K562 (cell line): ENCODE data around the gene HPCAL1.

Source experiments
- CBX3 ChIP-seq, 2 experiments: IDR thresholded peaks; 1 replicate in 1 of 2; 2 replicates in 1 of 2; pipeline ENCODE4 v1.6.1; 2012; ENCODE audit warnings: inconsistent platforms in 2 of 2, low read length in 2 of 2, borderline replicate concordance in 1 of 2, control low read depth in 1 of 2
- CTBP1 ChIP-seq: fragments of 450-650 bp; IDR thresholded peaks from 2 replicates; pipeline ENCODE4 v1.6.1; 2016; ENCODE audit warnings: borderline replicate concordance
- ETV6 ChIP-seq, 3 experiments: fragments of 150-350 bp in 1 of 3; sonication (generic) in 1 of 3; formaldehyde crosslinking in 1 of 3; IDR thresholded peaks; 2 replicates each; pipeline versions ENCODE4 v1.6.1 to v1.8.0; 2014 to 2022; ENCODE audit warnings: borderline replicate concordance in 2 of 3, low read depth in 2 of 3, antibody characterized with exemption in 1 of 3, low read length in 1 of 3, mild to moderate bottlenecking in 1 of 3, missing genetic modification reagents in 1 of 3
- EWSR1 ChIP-seq: fragments of 450-650 bp; IDR thresholded peaks from 2 replicates; pipeline ENCODE4 v1.6.1; 2018; ENCODE audit warnings: borderline replicate concordance, mild to moderate bottlenecking, low read depth, moderate library complexity; ENCODE audit not compliant: partially characterized antibody
- EZH2 ChIP-seq: IDR thresholded peaks from 2 replicates; pipeline ENCODE4 v1.6.1; 2012; ENCODE audit warnings: low read depth, mild to moderate bottlenecking, inconsistent platforms, low read length, borderline replicate concordance
- GABPA ChIP-seq: fragments of 200-800 bp; sonication (Bioruptor generic); conservative IDR thresholded peaks from 2 replicates; pipeline ENCODE4 v1.6.1; 2016; ENCODE audit warnings: low read depth, missing genetic modification characterization, missing compliant biosample characterization
- HNRNPL ChIP-seq: fragments of 200-400 bp; formaldehyde crosslinking; IDR thresholded peaks from 2 replicates; pipeline ENCODE4 v1.6.1; 2017; ENCODE audit warnings: low read depth, mild to moderate bottlenecking, low read length
- MAFK ChIP-seq: IDR thresholded peaks from 2 replicates; pipeline ENCODE4 v1.6.1; 2011; ENCODE audit warnings: low read length, improper control_type of control experiment
- POLR2A ChIP-seq: fragments of 450-650 bp; conservative IDR thresholded peaks from 2 replicates; pipeline ENCODE4 v1.6.1; 2016
- TCF7 ChIP-seq: sonication (generic); IDR thresholded peaks from 2 replicates; pipeline ENCODE4 v1.6.1; 2016; ENCODE audit warnings: antibody characterized with exemption, borderline replicate concordance
- ZFP1 ChIP-seq: fragments of 450-650 bp; formaldehyde crosslinking; IDR thresholded peaks from 2 replicates; pipeline ENCODE4 v1.4.0; 2020; ENCODE audit warnings: mild to moderate bottlenecking, mixed read lengths
- TF ChIP-seq, protein P1 (sequence below), 3 experiments: IDR thresholded peaks in 2 of 3; conservative IDR thresholded peaks in 1 of 3; 2 replicates each; pipeline ENCODE4 v1.5.1; 2011 to 2012; ENCODE audit warnings: low read length in 3 of 3, mild to moderate bottlenecking in 3 of 3, control low read depth in 2 of 3, improper control_type of control experiment in 1 of 3, inconsistent platforms in 1 of 3, low read depth in 1 of 3, mixed read lengths in 1 of 3, moderate library complexity in 1 of 3; ENCODE audit not compliant: insufficient read depth in 2 of 3

DNA sequence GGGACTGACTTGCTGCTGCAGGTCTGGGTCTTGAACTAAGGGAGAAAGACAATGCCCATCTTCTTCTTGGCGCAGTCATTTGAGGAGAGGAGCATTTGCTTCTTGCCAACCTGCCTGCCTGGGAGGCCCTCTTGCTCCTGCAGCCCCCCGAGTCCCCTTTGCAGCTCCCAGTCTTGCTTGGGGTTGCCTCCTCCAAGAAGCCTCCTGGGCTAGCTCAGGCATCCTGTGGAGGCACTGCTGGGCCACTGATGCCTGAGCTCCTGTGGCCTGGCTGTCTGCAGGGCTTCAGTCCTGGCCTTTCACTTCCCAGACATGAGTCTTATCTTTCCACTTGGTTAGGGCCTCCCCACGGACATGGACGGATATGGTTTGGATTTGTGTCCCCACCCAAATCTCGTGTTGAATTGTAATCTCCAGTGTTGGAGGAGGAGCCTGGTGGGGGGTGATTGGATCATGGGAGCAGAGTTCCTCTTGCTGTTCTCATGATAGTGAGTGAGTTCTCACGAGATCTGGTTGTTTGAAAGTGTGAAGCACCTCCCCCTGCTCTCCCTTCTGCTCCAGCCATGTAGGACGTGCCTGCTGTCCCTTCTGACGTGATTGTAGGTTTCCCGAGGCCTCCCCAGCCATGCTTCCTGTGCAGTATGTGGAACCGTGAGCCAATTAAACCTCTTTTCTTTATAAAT lies 17.3 kb downstream of the HPCAL1 start:
- no peak for TF ChIP-seq EWSR1
- no peak for TF ChIP-seq MAFK
- no peak for TF ChIP-seq POLR2A
- TF ChIP-seq GABPA, result no peak
- no peak for TF ChIP-seq ETV6 (IDR thresholded peaks at IDR 0.05; ENCODE audit: borderline replicate concordance in 1 of 2, low read depth in 2 of 2, low read length in 1 of 2)
- no peak for TF ChIP-seq ETV6 (CRISPR knock-in tag; IDR thresholded peaks at IDR 0.05; ENCODE audit: borderline replicate concordance)
- no peak for TF ChIP-seq EZH2
- no peak for TF ChIP-seq HNRNPL
- no peak for TF ChIP-seq ZFP1
- no peak for TF ChIP-seq CTBP1
- TF ChIP-seq, protein P1, sequence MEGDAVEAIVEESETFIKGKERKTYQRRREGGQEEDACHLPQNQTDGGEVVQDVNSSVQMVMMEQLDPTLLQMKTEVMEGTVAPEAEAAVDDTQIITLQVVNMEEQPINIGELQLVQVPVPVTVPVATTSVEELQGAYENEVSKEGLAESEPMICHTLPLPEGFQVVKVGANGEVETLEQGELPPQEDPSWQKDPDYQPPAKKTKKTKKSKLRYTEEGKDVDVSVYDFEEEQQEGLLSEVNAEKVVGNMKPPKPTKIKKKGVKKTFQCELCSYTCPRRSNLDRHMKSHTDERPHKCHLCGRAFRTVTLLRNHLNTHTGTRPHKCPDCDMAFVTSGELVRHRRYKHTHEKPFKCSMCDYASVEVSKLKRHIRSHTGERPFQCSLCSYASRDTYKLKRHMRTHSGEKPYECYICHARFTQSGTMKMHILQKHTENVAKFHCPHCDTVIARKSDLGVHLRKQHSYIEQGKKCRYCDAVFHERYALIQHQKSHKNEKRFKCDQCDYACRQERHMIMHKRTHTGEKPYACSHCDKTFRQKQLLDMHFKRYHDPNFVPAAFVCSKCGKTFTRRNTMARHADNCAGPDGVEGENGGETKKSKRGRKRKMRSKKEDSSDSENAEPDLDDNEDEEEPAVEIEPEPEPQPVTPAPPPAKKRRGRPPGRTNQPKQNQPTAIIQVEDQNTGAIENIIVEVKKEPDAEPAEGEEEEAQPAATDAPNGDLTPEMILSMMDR (IDR thresholded peaks at IDR 0.05 in 2 of 3, conservative IDR thresholded peaks at IDR 0.05 in 1 of 3; ENCODE audit: insufficient read depth in 2 of 3, low read depth in 1 of 3, low read length in 3 of 3), result no peak
- TF ChIP-seq CBX3 (IDR thresholded peaks at IDR 0.05; ENCODE audit: borderline replicate concordance in 1 of 2, low read length in 2 of 2), result no peak
- no peak for TF ChIP-seq TCF7
